Neural progenitor cell (in vitro differentiated cells): ENCODE results near the gene ACAP2.

Experiments used
- CTCF ChIP-seq: fragments of 200-600 bp; sonication (generic); IDR thresholded peaks from 2 replicates; pipeline ENCODE4 v1.5.1; 2017; ENCODE audit warnings: antibody characterized with exemption, mild to moderate bottlenecking
- EZH2 ChIP-seq: fragments of 200-600 bp; sonication (generic); IDR thresholded peaks from 2 replicates; pipeline ENCODE4 v1.6.1; 2017; ENCODE audit warnings: antibody characterized with exemption, mild to moderate bottlenecking, moderate library complexity

- no peak for TF ChIP-seq CTCF
- TF ChIP-seq EZH2, result no peak
Observed at GRCh38 chr3:195240939-195241338, 201.9 kb downstream of the ACAP2 start.
